Measurements from ENCODE around the gene PRDM11. TPM values are rescaled to one million over a fixed set of nuclear protein-coding genes. Genes with fewer than 3 reads are reported as not detected.

PRDM11 gene
- total RNA-seq, 1 experiment from 2014 or later, result 8.3 TPM

GRCh38 chr11:45104006-45104789 lies 42.2 kb upstream of the PRDM11 start:
- Mint-ChIP-seq H3K27ac (no peak overlapping the region), H3K9me3 (no peaks in the 10 kb centered on the region), H3K36me3 (no peaks in the 10 kb centered on the region), H3K4me3 (no peak overlapping the region), H3K27me3 (ENCODE audit: low read depth) (0 out of 2 replicates have a peak, but pooled peaks cover 3% of the 10 kb centered on the region), H3K4me1 (peaks cover 9% of the 10 kb centered on the region)
- no peak for ATAC-seq
- DNase-seq (ENCODE audit: low spot score), result no peak
- TF ChIP-seq ZNF423 (CRISPR knock-in tag; IDR thresholded peaks at IDR 0.05), result no peak
- no peak for TF ChIP-seq ZNF281 (CRISPR knock-in tag; IDR thresholded peaks at IDR 0.05)
- no peak for TF ChIP-seq GABPB1 (CRISPR knock-in tag; IDR thresholded peaks at IDR 0.05)
- TF ChIP-seq ZMAT4 (CRISPR knock-in tag; IDR thresholded peaks at IDR 0.05), result no peak
- no peak for TF ChIP-seq ZNF121 (CRISPR knock-in tag; IDR thresholded peaks at IDR 0.05)
- TF ChIP-seq ZNF416 (CRISPR knock-in tag; IDR thresholded peaks at IDR 0.05), result no peak
- TF ChIP-seq USF1 (CRISPR knock-in tag; IDR thresholded peaks at IDR 0.05), result no peak
- TF ChIP-seq MYBL2 (CRISPR knock-in tag; IDR thresholded peaks at IDR 0.05), result no peak
- no peak for TF ChIP-seq SOX15 (CRISPR knock-in tag; IDR thresholded peaks at IDR 0.05)
- TF ChIP-seq ZNF263 (CRISPR knock-in tag; IDR thresholded peaks at IDR 0.05; ENCODE audit: low read depth), result no peak
- no peak for TF ChIP-seq FOXK1 (CRISPR knock-in tag; IDR thresholded peaks at IDR 0.05)
- no peak for TF ChIP-seq ZNF219 (CRISPR knock-in tag; IDR thresholded peaks at IDR 0.05; ENCODE audit: borderline replicate concordance)
- no peak for TF ChIP-seq MLX (CRISPR knock-in tag; IDR thresholded peaks at IDR 0.05)
- TF ChIP-seq ESRRA (CRISPR knock-in tag; IDR thresholded peaks at IDR 0.05; ENCODE audit: borderline replicate concordance), result no peak
- no peak for TF ChIP-seq MAX (CRISPR knock-in tag; IDR thresholded peaks at IDR 0.05)
- no peak for TF ChIP-seq CBFB (CRISPR knock-in tag; IDR thresholded peaks at IDR 0.05; ENCODE audit: low read depth)
- POLR2A ChIA-PET, result no interaction called here
- CTCF ChIA-PET, result interaction anchor here (0.5 to 10.6 kb wide), 27 partner anchors 12 to 1409 kb away, joined by 3 to 361 read pairs (median 7); partner anchors contain the start of gene TP53I11

- ChIA-PET POLR2A (interaction anchor here (1.5 kb wide), 2 partner anchors 168 to 174 kb away, joined by 8 to 10 read pairs; no protein-coding TSS in a partner anchor), CTCF (interaction anchor here (0.5 to 10.6 kb wide), 40 partner anchors 10 to 1409 kb away, joined by 3 to 361 read pairs (median 6); partner anchors contain the start of gene TP53I11)
- ATAC-seq, result no peak
- H3K4me1 Mint-ChIP-seq, result peaks cover 9% of the 10 kb centered on the region
- no peak overlapping the region for H3K4me3 Mint-ChIP-seq
- DNase-seq (ENCODE audit: low spot score), result no peak
- H3K36me3 Mint-ChIP-seq, result no peaks in the 10 kb centered on the region
- 0 out of 2 replicates have a peak, but pooled peaks cover 3% of the 10 kb centered on the region for H3K27me3 Mint-ChIP-seq (ENCODE audit: low read depth)
- no peaks in the 10 kb centered on the region for H3K9me3 Mint-ChIP-seq
- H3K27ac Mint-ChIP-seq, result no peak overlapping the region
- TF ChIP-seq USF1 (CRISPR knock-in tag; IDR thresholded peaks at IDR 0.05) (no peak), ZNF317 (CRISPR knock-in tag; IDR thresholded peaks at IDR 0.05; ENCODE audit: borderline replicate concordance, low read depth) (no peak), NFYB (CRISPR knock-in tag; conservative IDR thresholded peaks at IDR 0.05; ENCODE audit: low read depth) (no peak), CREM (CRISPR knock-in tag; IDR thresholded peaks at IDR 0.05) (no peak), ERG (CRISPR knock-in tag; IDR thresholded peaks at IDR 0.05) (no peak), FOXP1 (CRISPR knock-in tag; IDR thresholded peaks at IDR 0.05; ENCODE audit: borderline replicate concordance) (no peak), NR3C1 (CRISPR knock-in tag; conservative IDR thresholded peaks at IDR 0.05; ENCODE audit: low read depth) (no peak), ZBTB43 (CRISPR knock-in tag; IDR thresholded peaks at IDR 0.05) (no peak), TEAD4 (CRISPR knock-in tag; IDR thresholded peaks at IDR 0.05) (no peak)
Measured at GRCh38 chr11:45104790-45105084, 41.7 kb upstream of the PRDM11 start.
